HAP-1 (cell line): Measurements from ENCODE around the gene TIE1.
"Not testable (repeated sequence)": the region's sequence is repeated elsewhere in the genome, so short reads cannot be mapped to it uniquely, and the experiment has no call there.

Experiments
- DNase-seq, 2 experiments: peaks; one replicate each; pipeline ENCODE4 v3.0.0-alpha.2; 2016 to 2020; ENCODE audit warnings: low spot score in 2 of 2
- H3K27me3 ChIP-seq: fragments of 250-450 bp; sonication (Bioruptor Pico); 2 replicates; pipeline ENCODE4 v1.5.1; 2020; ENCODE audit warnings: low read depth, mild to moderate bottlenecking, moderate library complexity
- H3K36me3 ChIP-seq: fragments of 250-450 bp; sonication (Bioruptor Pico); replicated peaks from 2 replicates; pipeline ENCODE4 v1.5.1; 2020; ENCODE audit warnings: mild to moderate bottlenecking
- H3K4me1 ChIP-seq: fragments of 250-450 bp; sonication (Bioruptor Pico); 2 replicates; pipeline ENCODE4 v1.5.1; 2020; ENCODE audit warnings: mild to moderate bottlenecking
- H3K4me3 ChIP-seq: fragments of 250-450 bp; sonication (Bioruptor Pico); 2 replicates; pipeline ENCODE4 v1.5.1; 2020; ENCODE audit warnings: mild to moderate bottlenecking, moderate library complexity
- H3K9me3 ChIP-seq: fragments of 250-450 bp; sonication (Bioruptor Pico); 2 replicates; pipeline ENCODE4 v1.5.1; 2020; ENCODE audit warnings: mild to moderate bottlenecking, moderate library complexity
- in situ Hi-C: fragments of 300-500 bp; cut with MboI; formaldehyde crosslinking; loops from 3 replicates; pipeline ENCODE4 v1.14.3; 2020; ENCODE audit warnings: low sequenced_read_pairs, inconsistent platforms, mixed read lengths

Gene TIE1

DNA sequence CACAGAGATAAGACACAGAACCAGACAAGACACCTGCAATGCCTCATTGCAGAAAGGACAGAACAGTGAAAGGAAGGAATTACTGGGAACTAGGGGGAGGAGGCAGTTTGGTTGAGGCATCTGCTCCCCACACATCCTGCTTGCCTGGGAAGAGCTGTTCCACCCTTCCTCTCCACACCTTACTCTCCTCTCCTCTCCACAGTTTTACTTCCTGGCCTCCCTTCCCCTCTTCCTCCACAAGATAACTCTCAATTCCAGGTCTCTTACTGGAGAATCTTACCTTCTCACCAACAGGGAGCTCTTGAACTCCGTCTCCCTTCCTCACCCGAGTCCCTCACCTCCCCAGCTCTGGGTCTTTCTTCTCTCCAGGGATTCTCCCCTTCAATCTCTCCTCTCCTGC, 64.9 kb downstream of the TIE1 start:
- in situ Hi-C loops: no loop called here
- Histone ChIP-seq H3K36me3 (peaks cover 50% of the 10 kb centered on the region), H3K4me3 (no peak overlapping the region), H3K4me1 (peaks cover 23% of the 10 kb centered on the region), H3K27me3 (no peaks in the 10 kb centered on the region), H3K9me3 (no peaks in the 10 kb centered on the region)
- no peak for DNase-seq

DNA sequence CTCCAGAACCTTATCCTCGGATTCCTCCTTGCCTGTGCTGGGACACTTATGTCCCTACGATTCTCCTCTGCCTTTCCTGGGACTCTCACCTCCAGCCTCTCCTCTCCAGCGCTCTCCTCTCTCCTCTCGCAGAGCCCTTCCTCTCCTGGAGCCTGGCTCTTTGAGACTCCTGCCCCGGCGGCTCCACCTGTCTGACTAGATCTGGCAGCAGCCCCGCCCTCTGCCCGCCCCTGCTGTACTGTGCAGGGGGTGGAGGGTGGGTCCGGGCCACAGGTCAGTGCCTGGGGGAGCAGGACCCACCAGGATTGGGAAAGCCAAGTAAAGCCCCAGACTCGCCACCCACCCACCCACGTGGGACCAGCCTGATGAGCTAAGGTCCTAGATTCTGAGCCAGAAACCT, 65.4 kb downstream of the TIE1 start:
- peaks cover 19% of the 10 kb centered on the region for H3K4me1 ChIP-seq

DNA sequence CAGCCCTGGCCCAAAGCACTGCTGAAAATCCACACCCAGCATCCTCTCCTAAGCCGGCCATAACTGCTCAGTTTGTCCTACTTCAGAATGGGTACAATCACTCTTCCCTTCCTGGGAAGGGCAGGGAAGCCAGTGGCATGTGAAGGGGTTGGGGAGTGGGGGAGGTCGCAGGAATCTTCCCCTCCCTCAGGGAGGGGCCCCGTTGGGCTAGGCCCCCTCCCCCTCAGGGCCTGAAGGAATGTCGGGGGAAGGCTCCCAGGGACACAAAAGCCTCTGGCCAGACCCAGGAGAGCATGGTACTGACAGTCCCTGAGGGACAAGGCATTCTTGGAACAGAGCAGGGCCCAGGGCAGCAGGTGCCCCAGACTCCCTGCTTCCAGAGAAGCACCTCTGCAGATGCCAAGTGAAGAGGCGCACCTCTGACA, 65.8 kb downstream of the TIE1 start:
- H3K27me3 ChIP-seq: no peaks in the 10 kb centered on the region
- H3K4me3 ChIP-seq: peak overlapping the region; percentile 72
- DNase-seq: peak in 1 of 2 experiments; percentile 46
- no peaks in the 10 kb centered on the region for H3K9me3 ChIP-seq
- in situ Hi-C loops: no loop called here
- peaks cover 15% of the 10 kb centered on the region for H3K4me1 ChIP-seq
- H3K36me3 ChIP-seq: peaks cover 40% of the 10 kb centered on the region

More for the DNA sequence above, 65.4 kb downstream of the TIE1 start:
- peak in 1 of 2 experiments; percentile 67 for DNase-seq
- Histone ChIP-seq H3K27me3 (no peaks in the 10 kb centered on the region), H3K36me3 (peaks cover 45% of the 10 kb centered on the region), H3K4me3 (peak overlapping the region; percentile 72), H3K9me3 (no peaks in the 10 kb centered on the region)
- in situ Hi-C loops: no loop called here

DNA sequence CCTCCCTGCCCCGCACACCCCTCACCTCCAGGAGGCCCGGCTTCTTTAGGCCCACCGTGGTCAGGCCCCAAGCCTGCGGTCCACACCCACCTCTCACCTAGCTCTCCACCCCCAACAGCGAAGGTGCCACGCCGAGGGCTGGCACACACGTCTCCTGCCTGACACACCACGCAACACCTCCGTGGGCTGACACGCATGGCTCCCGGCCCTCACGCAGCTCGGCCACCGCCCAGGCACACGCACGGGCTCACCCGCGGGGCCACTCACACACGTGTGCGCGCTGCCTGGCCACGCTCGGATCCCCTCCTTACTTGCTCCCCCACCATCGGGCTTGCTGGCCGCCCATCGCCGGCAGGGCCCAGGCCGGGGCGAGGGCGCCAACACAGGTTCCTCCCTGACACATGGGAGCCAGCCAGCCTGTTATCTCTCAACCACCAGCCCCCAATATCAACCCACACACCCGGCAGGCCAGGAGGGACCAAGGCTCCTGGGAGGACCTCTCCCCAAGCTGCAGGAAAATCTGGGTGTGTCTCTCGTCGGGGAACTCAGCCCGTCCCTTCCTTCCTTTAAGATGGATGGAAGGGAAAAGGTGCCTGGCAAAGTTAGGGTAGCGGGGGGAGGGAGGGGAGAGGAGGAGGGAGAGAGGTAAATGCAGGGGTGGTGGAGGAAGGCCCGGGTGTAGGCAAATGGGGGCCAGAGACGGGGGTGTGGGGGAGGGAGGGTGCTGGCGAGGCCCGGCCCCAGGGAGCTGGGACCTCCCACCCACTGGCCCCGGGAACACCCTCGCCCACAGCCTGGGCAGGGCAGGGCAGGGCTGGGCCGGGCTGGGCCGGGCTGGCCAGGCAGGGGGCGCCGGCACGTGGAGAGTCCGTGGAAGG, 66.5 kb downstream of the TIE1 start:
- H3K36me3 ChIP-seq: peaks cover 34% of the 10 kb centered on the region
- in situ Hi-C loops: no loop called here
- no peaks in the 10 kb centered on the region for H3K9me3 ChIP-seq
- peak; percentile 47 to 77 for DNase-seq
- no peaks in the 10 kb centered on the region for H3K27me3 ChIP-seq
- peak overlapping the region; percentile 72 for H3K4me3 ChIP-seq
- H3K4me1 ChIP-seq: peaks cover 13% of the 10 kb centered on the region

DNA sequence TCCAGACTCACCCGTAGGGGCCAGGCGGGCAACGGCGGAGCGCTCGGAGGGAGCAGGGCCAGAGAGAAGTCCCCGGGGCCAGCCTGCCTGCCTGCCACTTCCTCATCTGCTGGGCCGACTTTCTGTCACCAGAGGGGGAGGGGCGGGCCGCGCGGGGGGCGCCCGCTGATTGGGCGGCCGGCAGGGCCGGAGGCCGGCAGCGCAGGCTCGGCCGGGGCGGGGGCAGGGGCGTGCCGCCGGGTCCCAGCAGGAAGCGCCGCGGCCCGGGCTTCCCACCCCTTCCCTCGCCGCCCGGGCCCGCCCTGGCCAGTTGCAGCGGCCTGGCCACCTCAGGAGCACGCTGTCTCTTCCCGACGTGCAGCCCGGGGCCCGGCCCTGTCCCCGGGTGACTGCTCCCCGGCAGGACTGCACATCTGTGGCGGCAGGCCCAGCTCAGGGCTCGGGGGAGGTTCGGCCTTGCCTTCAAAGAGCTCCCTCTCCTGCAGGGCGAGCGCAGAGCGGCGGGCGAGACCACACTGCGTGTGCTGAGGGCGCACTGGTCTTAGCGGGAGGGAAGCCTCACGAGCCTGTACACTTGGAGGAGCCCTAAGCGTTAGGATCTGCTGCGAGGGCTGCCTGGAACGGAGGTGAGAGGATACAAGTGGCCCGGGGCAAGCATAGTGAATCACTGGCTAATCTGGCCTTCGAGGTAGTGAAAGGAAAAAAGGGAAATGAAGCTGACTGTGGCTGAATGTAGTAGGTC, 67.3 kb downstream of the TIE1 start, which contains the start of gene ELOVL1:
ELOVL1 (minus strand) TSS at position 108 of the 742 bp plus-strand sequence. CDS start 2,402 bp downstream, outside the sequence.
- Histone ChIP-seq H3K9me3 (no peaks in the 10 kb centered on the region), H3K36me3 (peaks cover 26% of the 10 kb centered on the region), H3K27me3 (no peaks in the 10 kb centered on the region), H3K4me3 (peak within 1 kb of the TSS; percentile 72), H3K4me1 (peaks cover 13% of the 10 kb centered on the region)
- in situ Hi-C loops: no loop called here
- peak; percentile 82 to 95 for DNase-seq

DNA sequence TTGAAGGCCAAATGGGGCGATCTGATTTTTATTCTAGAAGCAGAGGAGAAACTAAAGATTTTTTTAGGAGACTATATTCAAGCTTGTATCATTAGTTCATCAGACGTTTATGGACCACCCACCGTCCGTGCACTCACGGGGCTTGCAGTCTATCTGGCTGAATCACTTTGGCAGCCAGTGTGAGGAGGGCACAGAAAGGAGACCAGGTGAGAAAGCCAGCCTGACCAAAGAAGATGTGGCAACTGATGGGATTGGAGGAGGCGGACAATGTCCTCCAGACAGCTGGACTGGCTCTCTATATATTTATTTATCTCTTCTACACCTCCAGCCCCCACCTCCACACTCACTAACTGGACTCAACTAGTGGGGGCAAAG, 67.9 kb downstream of the TIE1 start:
- in situ Hi-C loops: no loop called here
- no peaks in the 10 kb centered on the region for H3K27me3 ChIP-seq
- H3K36me3 ChIP-seq: peaks cover 20% of the 10 kb centered on the region
- no peak for DNase-seq
- peak overlapping the region; percentile 72 for H3K4me3 ChIP-seq
- H3K4me1 ChIP-seq: peaks cover 13% of the 10 kb centered on the region
- H3K9me3 ChIP-seq: no peaks in the 10 kb centered on the region

DNA sequence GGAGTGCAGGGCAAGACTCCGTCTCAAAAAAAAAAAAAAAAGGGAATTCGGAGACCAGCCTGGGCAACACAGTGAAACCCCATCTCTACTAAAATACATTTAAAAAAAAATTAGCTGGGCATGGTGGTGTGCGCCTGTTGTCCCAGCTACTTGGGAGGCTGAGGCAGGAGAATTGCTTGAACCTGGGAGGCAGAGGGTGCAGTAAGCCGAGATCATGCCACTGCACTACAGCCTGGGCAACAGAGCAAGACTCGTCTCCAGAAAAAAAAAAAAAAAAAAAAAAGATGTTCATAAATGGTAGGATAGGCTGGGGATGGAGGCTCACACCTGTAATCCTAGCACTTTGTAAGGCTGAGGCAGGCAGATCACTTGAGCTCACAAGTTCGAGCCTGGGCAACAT, 69.0 kb downstream of the TIE1 start:
- DNase-seq, H3K27me3 ChIP-seq, H3K9me3 ChIP-seq, H3K4me3 ChIP-seq, H3K36me3 ChIP-seq, in situ Hi-C loops: not testable (repeated sequence)
- peaks cover 13% of the 10 kb centered on the region for H3K4me1 ChIP-seq

DNA sequence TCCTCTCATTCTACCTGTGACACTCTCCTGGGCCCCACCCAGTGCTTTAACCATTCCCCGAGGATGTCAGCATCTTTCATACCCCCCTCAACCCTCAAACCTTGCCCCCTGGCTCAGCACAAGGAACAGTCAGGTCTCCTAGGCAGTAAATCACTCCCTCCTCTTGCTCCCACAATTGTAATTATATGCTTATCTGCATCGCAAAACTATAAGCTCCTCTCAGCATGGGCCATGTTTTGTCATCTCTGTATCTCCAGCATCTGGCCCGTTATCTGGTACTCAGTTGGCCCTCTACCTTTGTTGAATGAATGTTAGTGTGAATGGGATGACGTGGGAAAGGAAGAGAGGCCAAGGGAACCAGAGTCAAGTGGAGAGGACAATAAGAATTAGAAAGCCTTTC, 69.8 kb downstream of the TIE1 start:
- no peaks in the 10 kb centered on the region for H3K27me3 ChIP-seq
- peaks cover under 1% of the 10 kb centered on the region for H3K36me3 ChIP-seq
- H3K4me1 ChIP-seq: peaks cover 13% of the 10 kb centered on the region
- H3K4me3 ChIP-seq: no peak overlapping the region
- in situ Hi-C loops: no loop called here
- no peaks in the 10 kb centered on the region for H3K9me3 ChIP-seq
- no peak for DNase-seq

DNA sequence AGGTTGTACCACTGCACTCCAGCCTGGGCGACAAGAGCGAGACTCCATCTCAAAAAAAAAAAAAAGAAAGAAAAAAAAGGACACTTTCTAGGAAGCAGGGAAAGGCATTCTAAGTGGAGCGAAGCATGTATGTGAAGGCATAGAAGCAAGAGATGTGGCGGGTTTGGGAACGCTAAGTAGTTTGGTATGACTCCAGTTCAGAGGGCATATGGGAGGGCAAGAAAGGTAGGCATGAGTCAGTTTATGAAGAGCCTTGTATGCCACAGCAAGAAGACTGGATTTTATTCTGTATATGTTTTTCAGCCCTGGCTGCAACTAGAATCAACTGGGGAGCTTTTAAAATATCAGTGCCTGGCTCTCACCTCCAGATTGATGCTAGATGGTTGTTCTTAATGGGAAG, 71.4 kb downstream of the TIE1 start:
- peaks cover 7% of the 10 kb centered on the region; the same call in 1 of the 2 replicates for H3K4me1 ChIP-seq

More for the DNA sequence above, 71.4 kb downstream of the TIE1 start:
- Histone ChIP-seq H3K36me3 (no peaks in the 10 kb centered on the region; the same call in 1 of the 2 replicates), H3K4me3 (no peak overlapping the region), H3K27me3 (no peaks in the 10 kb centered on the region), H3K9me3 (no peaks in the 10 kb centered on the region)
- in situ Hi-C loops: no loop called here
- no peak for DNase-seq
